GM18505 (cell line): ENCODE data around the gene MUL1.

Experiments used
- ATAC-seq: cut with Tn5 transposase; IDR thresholded peaks from one replicate; pipeline ENCODE4 v1.9.1; 2021; ENCODE audit not compliant: unreplicated experiment
- POLR2A ChIP-seq: IDR thresholded peaks from 4 replicates; pipeline ENCODE4 v1.6.1; 2011; ENCODE audit warnings: borderline replicate concordance; ENCODE audit not compliant: insufficient read depth, insufficient read length; ENCODE audit errors: extremely low read depth

Gene MUL1

DNA sequence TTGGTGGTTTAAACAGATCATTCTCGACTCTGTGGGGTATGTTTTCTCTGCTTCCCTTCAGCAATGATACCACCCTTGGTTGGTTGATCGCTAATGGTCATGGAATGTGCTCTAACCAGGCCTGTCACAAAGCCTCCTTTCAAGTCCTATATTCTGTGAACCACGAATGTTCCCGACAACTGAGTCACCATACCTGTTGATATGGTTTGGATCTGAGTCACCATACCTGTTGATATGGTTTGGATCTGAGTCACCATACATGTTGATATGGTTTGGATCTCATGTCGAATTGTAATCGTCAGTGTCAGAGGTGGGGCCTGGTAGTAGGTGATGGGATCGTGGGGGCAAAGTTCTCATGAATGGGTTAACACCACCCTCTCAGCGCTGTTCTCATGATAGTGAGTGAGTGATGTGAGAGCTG is 11.7 kb downstream of the MUL1 start:
- no peak for ATAC-seq
- no peak for TF ChIP-seq POLR2A

- ATAC-seq = no peak
These were observed 12.3 kb downstream of the MUL1 start for GRCh38 chr1:20495661-20496060.

DNA sequence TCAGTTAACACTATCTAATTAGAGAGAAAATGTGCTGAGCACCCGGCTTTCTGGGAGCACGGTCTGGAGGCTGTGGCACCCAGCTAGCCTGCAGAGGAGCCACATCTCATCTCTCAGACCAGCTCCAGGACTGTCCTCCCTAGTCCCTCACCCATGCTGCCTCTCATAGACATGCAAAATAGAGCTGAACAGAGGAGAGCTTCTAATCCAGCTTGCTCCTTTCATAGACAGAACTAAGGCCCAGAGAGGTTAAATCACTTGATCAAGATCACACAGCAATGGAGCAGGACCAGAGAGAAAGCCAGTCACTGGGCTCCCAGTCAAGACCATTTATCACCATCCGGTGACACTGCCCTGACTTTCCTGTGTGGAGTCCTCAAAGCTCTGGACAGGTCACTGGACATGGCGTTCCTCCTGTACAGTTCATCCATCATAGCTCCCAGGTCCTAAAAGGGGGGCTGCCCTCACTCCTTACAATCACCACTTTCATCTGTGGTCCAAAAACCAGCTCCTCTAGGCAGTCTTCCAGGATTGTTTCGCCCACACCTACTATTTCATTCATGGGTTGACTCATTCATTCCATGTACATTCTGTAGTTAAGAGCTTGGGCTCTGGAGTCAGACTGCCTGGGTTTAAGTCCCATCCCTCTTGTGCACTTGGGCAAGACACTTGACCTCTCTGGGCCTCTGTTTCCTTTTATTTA is 13.2 kb downstream of the MUL1 start:
- no peak for TF ChIP-seq POLR2A
- ATAC-seq = no peak

More at GRCh38 chr1:20495661-20496060, 12.3 kb downstream of the MUL1 start:
- no peak for TF ChIP-seq POLR2A

DNA sequence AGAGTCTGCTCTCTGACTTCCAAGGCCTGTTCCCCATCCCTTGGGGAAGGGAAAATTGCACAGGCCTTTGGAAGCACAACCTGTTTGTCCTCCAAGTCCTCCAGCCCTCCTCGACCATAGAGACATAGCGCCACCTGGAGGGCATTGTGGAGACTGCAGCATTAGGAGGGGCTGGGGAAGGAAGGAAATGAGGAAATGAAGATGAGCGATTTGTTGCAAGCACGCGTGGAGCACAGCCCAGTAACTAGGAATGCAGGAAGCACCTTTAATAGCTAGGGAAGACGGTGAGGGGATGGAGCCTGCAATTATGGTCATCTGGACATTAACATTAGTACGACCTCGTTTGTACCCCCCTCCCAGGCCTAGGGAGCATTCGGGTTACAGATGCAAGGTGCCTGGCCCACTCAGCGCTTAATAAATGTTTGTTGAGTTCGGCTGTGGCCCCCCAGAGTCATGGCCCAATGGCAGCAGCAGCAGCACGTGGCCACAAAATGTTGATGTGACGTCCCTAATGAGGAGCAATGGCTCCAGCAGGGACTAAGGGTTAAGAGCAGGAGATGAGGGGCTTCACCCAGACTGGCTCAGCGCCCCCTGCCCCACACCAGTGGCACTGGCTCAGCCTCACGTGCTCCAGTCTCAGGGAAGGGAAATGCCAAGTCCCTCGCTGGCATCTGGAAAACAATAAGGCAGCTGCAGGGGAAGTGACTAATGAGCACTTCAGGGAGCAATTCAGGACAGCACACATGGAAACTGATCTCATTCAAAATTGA is 13.9 kb downstream of the MUL1 start:
- no peak for TF ChIP-seq POLR2A
- ATAC-seq = no peak

GRCh38 chr1:20493309-20493708 is 14.6 kb downstream of the MUL1 start:
- ATAC-seq = no peak
- TF ChIP-seq POLR2A = no peak

- TF ChIP-seq POLR2A = no peak
- no peak for ATAC-seq
These were observed 15.2 kb downstream of the MUL1 start for GRCh38 chr1:20492751-20493150.

- no peak for ATAC-seq
These were observed 16.1 kb downstream of the MUL1 start for GRCh38 chr1:20491866-20492265.

GRCh38 chr1:20491178-20491577 is 16.8 kb downstream of the MUL1 start:
- no peak for ATAC-seq
- TF ChIP-seq POLR2A = no peak

More at GRCh38 chr1:20491866-20492265, 16.1 kb downstream of the MUL1 start:
- no peak for TF ChIP-seq POLR2A

- no peak for ATAC-seq
- TF ChIP-seq POLR2A = no peak
These were observed 20.7 kb downstream of the MUL1 start for GRCh38 chr1:20487236-20487590.

GRCh38 chr1:20486457-20487235 is 21.3 kb downstream of the MUL1 start:
- no peak for ATAC-seq
- no peak for TF ChIP-seq POLR2A

- ATAC-seq = no peak
- TF ChIP-seq POLR2A = no peak
These were observed 22.2 kb downstream of the MUL1 start, which contains the start of gene CAMK2N1 for GRCh38 chr1:20485527-20486456. TSS of gene CAMK2N1 (minus strand) at chr1:20486210. CDS start at chr1:20485379, 831 bp downstream.
